CD14-positive monocyte (primary cell): ENCODE results near the gene ZSCAN2. TPM values are rescaled to one million over a fixed set of nuclear protein-coding genes. Genes with fewer than 3 reads are reported as not detected.
A peak's percentile ranks its signal among the peaks of the same experiment; 100 is the strongest.

Source experiments
- DNase-seq, 3 donors: peaks; one replicate each; pipeline ENCODE4 v3.0.0-alpha.2; 2011 to 2022
- H2AFZ ChIP-seq: 2 replicates; pipeline ENCODE4 v1.6.0; 2012; ENCODE audit warnings: mild to moderate bottlenecking, low read depth, low read length, inconsistent platforms; ENCODE audit not compliant: insufficient read depth, poor library complexity, severe bottlenecking
- H3K27ac ChIP-seq, 2 donors: 1 replicate in 1 of 2; 2 replicates in 1 of 2; pipeline ENCODE4 v1.5.1; 2012 to 2013; ENCODE audit warnings: low read length in 2 of 2, control low read depth in 1 of 2, inconsistent platforms in 1 of 2, low read depth in 1 of 2, mild to moderate bottlenecking in 1 of 2
- H3K27me3 ChIP-seq, 2 donors: one replicate each; pipeline versions ENCODE4 v1.6.0 to v1.6.1; 2011 to 2013; ENCODE audit warnings: low read length in 2 of 2; ENCODE audit not compliant: control insufficient read depth in 2 of 2, insufficient read depth in 2 of 2
- H3K36me3 ChIP-seq, 2 donors: replicated peaks in 1 of 2; 1 replicate in 1 of 2; 2 replicates in 1 of 2; pipeline versions ENCODE4 v1.5.1 to v1.6.1; 2012 to 2013; ENCODE audit warnings: low read length in 2 of 2, control low read depth in 1 of 2, inconsistent platforms in 1 of 2, mild to moderate bottlenecking in 1 of 2; ENCODE audit not compliant: insufficient read depth in 2 of 2, control insufficient read depth in 1 of 2
- H3K4me1 ChIP-seq, 2 donors: 1 replicate in 1 of 2; 2 replicates in 1 of 2; pipeline versions ENCODE4 v1.5.1 to v1.6.1; 2012 to 2013; ENCODE audit warnings: low read length in 2 of 2, control low read depth in 1 of 2, inconsistent platforms in 1 of 2, mild to moderate bottlenecking in 1 of 2, moderate library complexity in 1 of 2; ENCODE audit not compliant: insufficient read depth in 2 of 2, control insufficient read depth in 1 of 2
- H3K4me2 ChIP-seq: replicated peaks from 2 replicates; pipeline ENCODE3; 2012; ENCODE audit warnings: low read length, moderate library complexity, mild to moderate bottlenecking; ENCODE audit not compliant: poor library complexity, severe bottlenecking; ENCODE audit errors: extremely low read depth
- H3K4me3 ChIP-seq, 3 experiments: fragments of 200-600 bp in 1 of 3; sonication (generic) in 1 of 3; replicated peaks in 1 of 3; 1 replicate in 2 of 3; 2 replicates in 1 of 3; pipeline ENCODE4 v1.5.1; 2011 to 2013; ENCODE audit warnings: low read length in 3 of 3, mild to moderate bottlenecking in 3 of 3, control low read depth in 2 of 3, low read depth in 2 of 3, inconsistent platforms in 1 of 3, moderate library complexity in 1 of 3
- H3K79me2 ChIP-seq: 2 replicates; pipeline ENCODE4 v1.6.0; 2012; ENCODE audit warnings: mild to moderate bottlenecking, control low read depth, inconsistent platforms, low read length, moderate library complexity; ENCODE audit not compliant: insufficient read depth
- H3K9ac ChIP-seq: 2 replicates; pipeline ENCODE4 v1.6.0; 2017; ENCODE audit warnings: low read length, mild to moderate bottlenecking; ENCODE audit not compliant: insufficient read depth, poor library complexity, severe bottlenecking
- H3K9me3 ChIP-seq, 2 donors: replicated peaks in 1 of 2; 1 replicate in 1 of 2; 2 replicates in 1 of 2; pipeline versions ENCODE4 v1.5.1 to v1.6.1; 2012 to 2013; ENCODE audit warnings: low read length in 2 of 2, control low read depth in 1 of 2; ENCODE audit not compliant: control insufficient read depth in 1 of 2, insufficient read depth in 1 of 2
- H4K20me1 ChIP-seq: 2 replicates; pipeline ENCODE4 v1.6.0; 2012; ENCODE audit warnings: mild to moderate bottlenecking, low read length, control low read depth, moderate library complexity; ENCODE audit not compliant: insufficient read depth
- H3K27ac Mint-ChIP-seq, 7 donors: one replicate each; pipeline ENCODE4 v1.8.0; 2020; ENCODE audit warnings: mild to moderate bottlenecking in 7 of 7, mixed read lengths in 7 of 7, moderate library complexity in 6 of 7, inconsistent platforms in 2 of 7
- H3K27me3 Mint-ChIP-seq, 3 donors: one replicate each; pipeline ENCODE4 v1.8.0; 2021 to 2022; ENCODE audit warnings: low read depth in 3 of 3, mild to moderate bottlenecking in 3 of 3, mixed read lengths in 3 of 3, moderate library complexity in 3 of 3, inconsistent platforms in 1 of 3
- H3K36me3 Mint-ChIP-seq, 2 donors: one replicate each; pipeline ENCODE4 v1.8.0; 2020; ENCODE audit warnings: mixed read lengths in 2 of 2, inconsistent platforms in 1 of 2, mild to moderate bottlenecking in 1 of 2
- H3K4me1 Mint-ChIP-seq: one replicate; pipeline ENCODE4 v1.8.0; 2020; ENCODE audit warnings: mild to moderate bottlenecking, mixed read lengths
- H3K4me3 Mint-ChIP-seq, 2 donors: one replicate each; pipeline ENCODE4 v1.8.0; 2020; ENCODE audit warnings: mild to moderate bottlenecking in 2 of 2, mixed read lengths in 2 of 2, moderate library complexity in 1 of 2
- H3K9me3 Mint-ChIP-seq, 7 donors: one replicate each; pipeline ENCODE4 v1.8.0; 2020 to 2022; ENCODE audit warnings: mixed read lengths in 7 of 7, mild to moderate bottlenecking in 6 of 7, moderate library complexity in 6 of 7, inconsistent platforms in 2 of 7
- CTCF ChIP-seq: fragments of 200-600 bp; IDR thresholded peaks from one replicate; pipeline ENCODE4 v1.8.0; 2022; ENCODE audit warnings: antibody characterized with exemption, mild to moderate bottlenecking
- WGBS: methylation state at CpG from one replicate; pipeline ENCODE4 v1.1.5; 2013; ENCODE audit warnings: missing lambda C conversion rate; ENCODE audit not compliant: insufficient coverage; 5-methylcytosine and 5-hydroxymethylcytosine counted together
- intact Hi-C, 2 donors: fragments of 100-400 bp; cut with micrococcal nuclease; formaldehyde crosslinking; loops; one replicate each; pipeline versions ENCODE4 v1.15.0 to v1.15.1; 2023
- polyA plus RNA-seq, 3 donors: library from polyadenylated mRNA; depleted of rRNA in 1 of 3; unstranded in 2 of 3; stranded (reverse) in 1 of 3; fragments of 300-500 nt in 2 of 3; fragments of >200 nt in 1 of 3; fragmentation: Illumina TruSeq in 2 of 3; gene quantifications; 1 replicate in 2 of 3; 2 replicates in 1 of 3; pipeline ENCODE4 v1.2.3, GENCODE V29; 2012 to 2021

ZSCAN2 gene
- polyA plus RNA-seq, 3 donors = 1.7 to 6.1 (median 3.4) TPM

- peak overlapping the region in 1 of 3 experiments; percentile 60 for H3K4me3 ChIP-seq
- Mint-ChIP-seq H3K27me3 (no peaks in the 10 kb centered on the region), H3K4me3 (no peak overlapping the region), H3K9me3 (peaks cover 0 to 6% (median 0%) of the 10 kb centered on the region in 7 donors), H3K36me3 (peaks cover under 1 to 4% of the 10 kb centered on the region in 2 donors), H3K4me1 (peaks cover 72% of the 10 kb centered on the region), H3K27ac (peak overlapping the region; percentile 84 to 94 (median 90))
- no peak overlapping the region for H3K9ac ChIP-seq
- peak overlapping the region; percentile 65 to 86 for H3K27ac ChIP-seq
- peaks cover 59 to 73% of the 10 kb centered on the region in 2 donors for H3K4me1 ChIP-seq
- H3K9me3 ChIP-seq = no peaks in the 10 kb centered on the region
- intact Hi-C loops = no loop called here
- H3K36me3 ChIP-seq = peaks cover 3 to 4% of the 10 kb centered on the region in 2 donors
- H2AFZ ChIP-seq = peak overlapping the region; percentile 77
- peaks cover 16% of the 10 kb centered on the region for H3K79me2 ChIP-seq
- H3K27me3 ChIP-seq = no peaks in the 10 kb centered on the region
- H3K4me2 ChIP-seq = peak overlapping the region; percentile 53
- DNase-seq = peak in 1 of 3 donors; percentile 15
- TF ChIP-seq CTCF = peak; percentile 33
- WGBS = no CpG with 5 or more reads among the region's 1 CpG
- H4K20me1 ChIP-seq = no peaks in the 10 kb centered on the region
These were observed 1.8 kb upstream of the ZSCAN2 start for GRCh38 chr15:84598993-84599392.

DNA sequence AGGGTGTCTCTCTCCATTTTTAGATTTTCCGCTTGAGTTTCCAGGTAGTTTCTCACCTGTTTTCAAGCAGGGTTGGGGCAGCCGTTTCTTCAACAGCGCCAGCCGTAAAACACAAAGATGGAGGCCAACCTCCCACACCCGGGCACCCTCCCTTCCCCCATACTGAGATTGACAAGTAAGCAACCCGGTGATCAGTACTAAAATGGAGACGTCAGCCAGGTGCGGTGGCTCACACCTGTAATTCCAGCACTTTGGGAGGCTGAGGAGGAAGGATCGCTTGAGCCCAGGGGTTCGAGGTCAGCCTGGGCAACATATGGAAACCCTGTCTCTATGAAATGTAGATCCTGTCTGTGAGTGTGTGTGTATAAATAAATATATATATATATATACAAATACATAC lies 903 bp upstream of the ZSCAN2 start:
- no peak for DNase-seq
- H4K20me1 ChIP-seq = no peaks in the 10 kb centered on the region
- WGBS = 94% methylated on average over 2 of the region's 10 CpGs
- Mint-ChIP-seq H3K9me3 (peaks cover 0 to 3% (median 0%) of the 10 kb centered on the region in 7 donors), H3K27me3 (no peaks in the 10 kb centered on the region), H3K4me3 (peak overlapping the region in 1 of 2 donors; percentile 39), H3K27ac (peak overlapping the region in 5 of 7 donors; percentile 33 to 80 (median 54)), H3K4me1 (peaks cover 70% of the 10 kb centered on the region), H3K36me3 (peaks cover 5 to 8% of the 10 kb centered on the region in 2 donors)
- no peak overlapping the region for H3K9ac ChIP-seq
- H3K4me1 ChIP-seq = peaks cover 54 to 68% of the 10 kb centered on the region in 2 donors
- no peak overlapping the region for H3K27ac ChIP-seq
- H3K36me3 ChIP-seq = peaks cover 7 to 8% of the 10 kb centered on the region in 2 donors
- no peak overlapping the region for H2AFZ ChIP-seq
- H3K9me3 ChIP-seq = no peaks in the 10 kb centered on the region
- peak overlapping the region; percentile 96 for H3K4me2 ChIP-seq
- H3K79me2 ChIP-seq = peaks cover 16% of the 10 kb centered on the region
- peak overlapping the region in 1 of 3 experiments; percentile 88 for H3K4me3 ChIP-seq
- TF ChIP-seq CTCF = no peak
- H3K27me3 ChIP-seq = no peaks in the 10 kb centered on the region
- intact Hi-C loops = loop anchor here in 1 of 2 donors (1.0 to 2.0 kb wide), 2 partner anchors 31 to 55 kb away; partner anchors contain the start of gene WDR73
